ENCODE measurements around the gene PRKAR2B.

Gene PRKAR2B

DNA sequence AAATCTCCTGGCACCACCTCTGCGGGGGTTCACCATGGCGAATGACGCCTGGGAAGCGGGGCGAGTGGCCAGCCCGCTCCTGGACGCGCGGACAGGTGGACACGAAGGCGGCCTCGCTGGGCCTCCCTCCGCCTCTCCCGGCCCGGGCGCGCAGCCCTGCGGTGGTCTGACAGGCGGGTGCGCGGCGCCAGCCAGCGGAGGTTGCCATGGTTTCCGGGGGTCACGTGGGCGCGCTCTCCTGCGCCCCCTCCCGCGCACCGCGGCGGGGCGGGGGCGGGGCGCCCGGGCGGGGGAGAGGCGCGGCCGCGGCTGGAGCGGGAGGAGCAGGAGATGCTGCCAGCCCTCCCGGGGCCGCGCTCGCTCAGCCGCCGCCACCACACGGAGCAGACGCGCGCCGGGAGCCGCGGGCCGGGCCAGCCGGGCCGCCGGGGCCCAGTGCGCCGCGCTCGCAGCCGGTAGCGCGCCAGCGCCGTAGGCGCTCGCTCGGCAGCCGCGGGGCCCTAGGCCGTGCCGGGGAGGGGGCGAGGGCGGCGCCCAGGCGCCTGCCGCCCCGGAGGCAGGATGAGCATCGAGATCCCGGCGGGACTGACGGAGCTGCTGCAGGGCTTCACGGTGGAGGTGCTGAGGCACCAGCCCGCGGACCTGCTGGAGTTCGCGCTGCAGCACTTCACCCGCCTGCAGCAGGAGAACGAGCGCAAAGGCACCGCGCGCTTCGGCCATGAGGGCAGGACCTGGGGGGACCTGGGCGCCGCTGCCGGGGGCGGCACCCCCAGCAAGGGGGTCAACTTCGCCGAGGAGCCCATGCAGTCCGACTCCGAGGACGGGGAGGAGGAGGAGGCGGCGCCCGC, at the start of gene PRKAR2B:
Gene PRKAR2B (plus strand): TSS at position 359 of the 848 bp plus-strand sequence. CDS start 203 bp downstream, at position 562.
- DNase-seq (ENCODE audit: low read depth) = no peak

DNA sequence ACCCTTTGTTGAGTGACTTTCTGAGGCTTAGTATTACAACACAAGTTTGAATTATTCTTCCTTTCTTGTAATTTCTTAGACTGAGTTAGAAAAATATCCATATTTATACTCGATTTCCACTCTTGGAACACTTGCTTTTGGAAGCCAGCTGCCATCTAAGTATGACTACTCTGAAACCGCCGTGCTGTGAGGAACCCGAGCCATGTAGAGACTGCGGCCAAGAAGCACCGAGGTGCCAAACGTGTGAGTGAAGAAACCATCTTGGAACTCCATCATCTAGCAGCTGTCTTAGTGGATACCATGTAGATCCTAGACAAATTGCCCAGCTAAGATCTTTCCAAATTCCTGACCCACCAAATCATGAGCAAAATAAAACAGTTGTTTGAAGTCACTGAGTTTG, 49.7 kb upstream of the PRKAR2B start:
- no peak for DNase-seq (ENCODE audit: low read depth)

DNA sequence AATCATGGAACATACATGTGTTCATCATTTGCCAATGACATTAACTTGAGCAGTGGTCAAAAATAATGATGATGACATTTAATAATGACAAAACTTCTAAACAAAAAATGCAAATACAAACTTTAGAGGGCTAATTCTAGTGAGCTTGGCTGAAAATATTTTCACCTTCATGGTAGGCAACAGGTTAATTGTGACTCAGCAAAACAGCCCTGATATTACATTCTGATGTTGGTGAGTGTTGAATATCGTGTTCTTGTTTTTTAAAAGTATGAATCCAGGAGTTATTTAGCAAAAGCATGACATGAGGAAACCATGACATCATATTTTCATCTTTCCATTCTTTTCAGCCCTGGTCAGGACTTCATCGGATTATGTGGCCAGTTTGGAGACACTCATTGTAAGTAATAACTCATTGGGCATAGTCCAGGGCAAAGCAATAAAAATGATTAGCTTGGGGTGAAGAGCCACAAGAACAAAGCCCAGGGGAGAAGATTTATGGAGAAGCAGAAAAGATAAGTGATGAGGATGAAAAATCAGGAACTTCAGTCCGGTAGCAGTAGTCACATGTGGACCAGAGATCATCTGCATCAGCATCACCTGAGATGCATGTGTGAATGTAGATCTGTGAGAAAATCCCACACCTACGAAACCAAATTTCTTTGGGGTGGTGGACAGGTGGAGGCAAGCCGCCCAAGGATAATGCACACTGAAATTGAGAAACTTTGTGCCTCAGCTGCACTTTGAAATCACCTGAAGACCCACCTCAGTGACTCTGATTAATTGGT, 46.8 kb upstream of the PRKAR2B start:
- DNase-seq (ENCODE audit: low read depth) = no peak

DNA sequence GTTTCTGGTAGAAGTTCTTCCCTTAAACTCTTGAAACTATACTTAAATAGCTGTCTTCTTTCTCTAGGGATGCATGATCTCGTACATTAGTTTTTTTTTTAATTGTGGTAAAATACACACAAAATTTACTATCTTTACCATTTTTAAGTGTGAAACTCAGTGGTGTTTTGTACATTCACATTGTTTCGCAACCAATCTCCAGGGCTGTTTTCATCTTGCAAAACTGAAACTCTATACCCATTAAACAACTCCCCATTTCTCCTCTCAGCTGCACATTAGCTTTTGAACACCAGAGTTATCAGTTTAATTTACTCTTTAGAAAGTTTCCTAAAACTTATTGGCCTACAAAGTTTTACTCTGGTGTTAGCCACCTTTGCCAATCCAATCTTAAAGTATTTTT, 45.5 kb upstream of the PRKAR2B start:
- no peak for DNase-seq (ENCODE audit: low read depth)

DNA sequence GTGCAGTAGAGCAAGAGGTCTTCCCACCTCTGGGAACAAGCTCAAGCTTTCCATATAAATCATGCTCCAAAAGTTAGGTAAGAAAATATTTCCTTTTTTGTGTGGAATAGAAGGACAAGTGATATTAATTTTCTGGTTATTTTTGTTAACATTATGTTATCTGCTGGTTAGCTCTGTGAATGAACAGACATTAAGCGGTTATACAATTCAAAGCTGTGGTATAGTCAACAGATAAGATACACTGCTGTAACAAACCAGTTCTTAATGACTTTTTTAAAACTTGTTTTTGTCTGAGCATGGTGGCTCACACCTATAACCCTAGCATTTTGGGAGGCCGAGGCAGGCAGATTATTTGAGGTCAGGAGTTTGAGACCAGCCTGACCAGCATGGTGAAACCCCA, 43.0 kb upstream of the PRKAR2B start:
- no peak for DNase-seq (ENCODE audit: low read depth)

DNA sequence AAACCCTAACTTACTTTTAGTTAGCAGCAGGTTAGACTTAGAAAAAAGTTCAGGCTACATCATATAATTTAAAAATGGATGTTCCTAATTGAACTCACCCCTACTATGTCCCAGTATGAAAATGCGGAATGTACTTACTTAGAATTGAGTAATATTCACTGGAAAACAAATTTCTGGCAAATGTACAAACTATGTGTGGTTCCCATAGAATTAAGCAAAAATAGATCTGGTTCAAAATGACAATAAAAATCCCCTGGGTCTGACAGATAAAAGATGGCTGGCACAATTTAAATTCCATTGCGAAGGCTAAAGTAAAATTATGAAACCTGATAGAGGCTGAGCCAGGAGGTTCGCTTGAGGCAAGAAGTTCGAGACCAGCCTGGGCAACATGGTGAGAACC, 42.4 kb upstream of the PRKAR2B start:
- DNase-seq (ENCODE audit: low read depth) = no peak

DNA sequence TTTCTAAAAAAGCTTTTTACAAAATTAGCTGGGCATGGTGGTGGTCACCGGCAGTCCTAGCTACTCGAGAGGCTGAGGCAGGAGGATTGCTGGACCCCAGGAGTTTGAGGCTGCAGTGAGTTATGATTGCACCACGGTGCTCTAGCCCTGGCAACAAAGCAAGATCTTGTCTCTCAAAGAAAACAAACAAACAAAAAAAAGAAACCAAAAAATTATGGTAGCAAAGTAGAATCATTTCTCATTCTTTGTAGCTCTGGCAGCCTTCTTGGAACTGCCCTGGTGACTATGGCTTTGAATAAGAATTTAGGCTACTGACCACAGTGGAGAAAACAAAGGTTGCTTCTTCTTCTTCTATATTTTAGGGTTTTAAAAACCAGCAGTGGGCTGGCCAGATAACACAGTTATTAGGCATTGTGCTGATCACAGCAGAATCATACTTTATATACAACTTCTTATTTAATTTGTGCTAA, 41.9 kb upstream of the PRKAR2B start:
- no peak for DNase-seq (ENCODE audit: low read depth)

DNA sequence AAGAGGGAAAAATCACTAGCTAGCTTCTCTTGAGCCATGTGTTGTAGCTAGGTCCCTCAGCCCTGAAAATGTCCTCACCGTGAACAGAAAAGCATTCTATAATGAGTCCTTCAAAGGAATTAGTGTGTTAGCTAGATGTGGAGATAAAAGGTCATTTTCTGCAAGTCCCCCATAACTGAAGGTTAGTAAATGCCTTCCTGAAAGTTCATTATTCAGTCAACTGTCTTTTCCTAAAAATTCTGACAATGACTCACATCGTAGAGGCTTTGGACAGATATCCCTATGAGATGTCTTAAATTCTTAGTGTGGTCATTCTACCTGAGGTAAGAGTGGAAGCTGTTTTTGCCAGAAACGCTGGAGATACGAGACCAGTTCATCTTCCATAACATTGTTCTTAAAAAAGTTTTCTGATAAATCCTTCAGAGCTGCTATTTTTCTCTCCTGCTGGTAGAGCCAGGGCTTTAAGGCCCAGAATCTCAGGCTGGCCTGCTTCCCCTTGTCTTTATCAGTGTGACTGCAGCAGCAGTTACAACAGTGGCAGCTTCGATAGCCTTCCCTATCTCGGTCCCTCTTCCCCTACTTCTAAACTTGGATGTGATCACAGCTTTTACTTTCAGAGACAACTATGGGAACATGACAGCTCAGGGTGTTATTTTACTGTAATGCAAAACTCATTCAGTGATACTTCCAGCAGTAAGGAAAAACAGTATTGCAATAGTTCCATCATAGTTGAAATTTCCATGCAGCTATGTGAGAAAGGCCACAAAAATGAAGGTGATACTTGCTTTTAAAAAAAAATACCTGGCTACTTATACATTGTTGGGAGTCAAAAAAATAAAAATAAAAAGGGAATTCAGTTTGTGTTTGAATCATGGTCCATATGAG, 37.3 kb upstream of the PRKAR2B start:
- no peak for DNase-seq (ENCODE audit: low read depth)

DNA sequence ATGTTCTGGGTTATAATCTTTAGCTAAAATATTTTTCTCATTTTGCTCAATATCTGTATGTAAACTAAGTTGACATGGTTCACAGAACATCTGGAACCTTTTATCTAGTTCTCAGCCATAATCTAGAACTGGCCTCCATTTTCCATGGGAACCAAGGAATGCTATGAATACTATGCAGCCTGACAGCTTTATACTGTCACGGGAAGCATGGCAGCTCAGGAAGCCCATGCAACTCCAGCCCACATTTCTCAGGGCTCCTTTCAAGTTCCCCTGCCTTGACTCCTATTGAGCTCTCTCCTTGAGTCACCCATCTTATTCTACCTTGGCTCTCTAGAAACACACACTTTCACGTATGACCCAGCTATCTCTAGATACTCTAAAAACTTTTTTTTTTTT, 36.6 kb upstream of the PRKAR2B start:
- no peak for DNase-seq (ENCODE audit: low read depth)

DNA sequence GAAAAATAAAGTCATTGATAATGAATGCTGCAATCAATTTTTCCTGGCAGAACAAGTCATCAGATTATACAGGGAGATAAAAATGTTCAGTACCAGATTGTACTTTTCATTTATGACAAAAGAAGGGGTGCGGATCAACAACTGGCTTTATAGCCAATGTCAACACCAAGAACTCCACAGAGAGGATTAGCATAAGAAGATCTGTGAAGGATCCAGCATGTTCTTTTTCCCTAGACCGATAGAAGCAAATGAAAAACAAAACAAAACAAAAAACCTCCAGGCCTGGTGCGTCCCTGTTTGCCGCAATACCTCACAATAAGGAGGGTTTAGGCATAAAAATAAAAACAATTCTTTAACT, 34.7 kb upstream of the PRKAR2B start:
- no peak for DNase-seq (ENCODE audit: low read depth)

DNA sequence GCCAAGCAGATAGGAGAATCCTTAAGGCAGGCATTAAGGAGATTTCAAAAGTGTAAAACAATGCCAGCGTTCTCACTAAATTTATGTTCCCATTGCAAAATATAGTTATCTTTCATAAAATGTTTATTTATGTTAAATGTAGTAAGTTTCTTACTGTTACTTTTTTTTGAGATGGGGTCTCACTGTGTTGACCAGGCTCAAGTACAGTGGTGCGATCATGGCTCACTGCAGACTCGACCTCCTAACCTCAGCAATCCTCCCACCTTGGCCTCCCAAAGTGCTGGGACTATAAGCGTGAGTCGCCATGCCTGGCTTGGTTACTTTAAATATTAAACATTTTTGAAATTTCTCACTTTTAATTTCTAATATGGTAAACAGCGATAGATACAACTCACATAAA, 31.8 kb upstream of the PRKAR2B start:
- DNase-seq (ENCODE audit: low read depth) = no peak

DNA sequence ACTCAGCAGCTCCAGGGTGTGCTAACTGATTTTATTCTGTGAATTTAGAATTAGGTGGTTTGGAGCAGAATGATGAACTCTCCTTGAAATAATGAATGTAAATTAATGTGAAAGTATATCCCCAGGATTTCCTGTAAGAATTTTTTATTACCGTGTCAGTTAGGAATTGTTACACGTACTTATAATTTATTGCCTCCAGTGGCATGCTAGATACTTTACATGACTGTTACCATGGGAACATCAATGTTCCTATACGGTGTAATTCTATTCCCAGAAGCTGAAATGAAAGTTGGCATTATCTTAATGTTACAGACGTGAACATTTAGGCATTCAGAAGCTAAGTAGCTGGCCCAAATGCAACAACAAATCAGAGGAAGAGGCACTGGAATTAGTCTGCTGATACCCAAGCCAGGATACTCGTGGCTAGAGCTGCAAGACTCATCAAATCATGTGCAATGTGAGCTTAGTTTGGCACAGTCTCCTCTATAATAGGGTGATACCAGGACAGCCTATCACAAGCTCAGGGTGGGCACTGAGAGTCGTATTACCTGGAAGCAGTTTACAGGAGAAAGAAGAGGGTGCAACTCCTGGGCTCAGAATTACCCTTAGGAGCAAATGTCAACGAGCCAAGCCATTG, 30.0 kb upstream of the PRKAR2B start:
- no peak for DNase-seq (ENCODE audit: low read depth)

DNA sequence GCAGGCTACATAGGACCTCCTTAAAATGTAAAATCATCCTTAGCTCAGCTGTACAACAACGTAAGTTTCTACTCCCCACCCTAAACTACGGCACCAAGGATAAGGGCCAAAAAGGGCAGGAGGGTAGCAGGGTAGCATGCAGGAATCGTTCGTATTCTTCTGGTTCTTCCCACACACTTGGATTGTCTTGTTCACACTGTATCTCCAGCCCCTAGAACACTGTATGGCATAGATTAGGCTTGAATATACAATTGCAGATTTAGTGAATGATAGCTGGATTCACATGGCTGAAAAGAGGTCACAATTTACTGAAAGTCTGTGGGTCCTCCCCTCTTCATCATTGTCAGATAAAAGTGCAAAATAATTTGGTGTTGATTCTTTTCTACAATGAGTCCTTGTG, 28.2 kb upstream of the PRKAR2B start:
- DNase-seq (ENCODE audit: low read depth) = no peak

DNA sequence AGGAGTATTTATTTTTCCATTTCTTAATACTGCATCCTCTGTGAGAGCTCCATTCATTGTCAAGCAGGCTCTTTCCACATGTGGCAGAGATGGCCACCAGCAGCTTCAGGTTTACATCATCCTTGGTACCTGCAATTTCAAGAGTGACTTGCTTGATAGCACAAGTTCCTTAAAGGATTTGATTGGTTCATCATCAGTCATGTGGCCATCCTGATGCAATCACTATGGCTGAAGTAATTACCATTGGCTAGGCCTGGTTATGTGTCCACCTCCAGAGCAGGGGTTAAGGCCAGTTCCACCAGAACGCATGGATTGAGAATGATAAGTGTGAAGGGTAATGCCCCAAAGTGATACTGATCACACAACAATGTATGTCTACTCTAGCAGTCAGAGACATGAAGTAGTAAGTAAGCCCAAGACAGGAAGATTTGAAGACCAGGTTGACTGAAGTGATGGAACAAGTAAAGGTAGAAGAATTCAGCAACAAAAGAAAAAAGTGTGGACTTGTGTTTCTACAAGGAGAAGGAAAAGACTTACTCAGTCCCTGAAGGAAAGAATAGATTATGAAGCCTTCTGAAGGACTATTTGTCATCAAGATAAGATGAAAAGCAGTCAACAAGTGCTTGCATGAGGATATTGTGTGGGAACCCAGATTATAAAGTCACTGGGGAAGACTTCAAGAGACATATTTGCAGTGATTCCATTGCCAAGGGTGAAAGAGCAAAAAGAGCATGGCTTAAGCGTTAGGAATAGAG, 26.4 kb upstream of the PRKAR2B start:
- no peak for DNase-seq (ENCODE audit: low read depth)

DNA sequence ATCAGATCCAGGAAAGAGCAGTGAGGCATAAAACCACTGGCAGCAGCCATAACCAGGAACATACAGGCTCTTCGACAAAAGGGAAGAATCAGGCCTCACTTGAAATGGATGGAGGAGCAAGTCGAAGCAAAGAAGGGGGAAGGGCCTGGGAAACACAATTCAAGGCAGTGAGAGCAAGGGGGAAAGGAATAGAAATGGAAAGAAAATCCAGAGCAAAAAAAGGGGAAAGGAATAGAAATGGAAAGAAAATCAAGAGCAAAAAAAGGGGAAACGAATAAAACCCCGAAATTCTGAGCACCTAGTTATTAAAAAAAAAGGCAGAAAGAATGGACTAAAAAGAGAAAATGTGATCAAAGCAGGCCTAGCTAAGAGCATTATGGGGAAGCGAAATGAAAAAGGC, 24.1 kb upstream of the PRKAR2B start:
- DNase-seq (ENCODE audit: low read depth) = no peak

DNA sequence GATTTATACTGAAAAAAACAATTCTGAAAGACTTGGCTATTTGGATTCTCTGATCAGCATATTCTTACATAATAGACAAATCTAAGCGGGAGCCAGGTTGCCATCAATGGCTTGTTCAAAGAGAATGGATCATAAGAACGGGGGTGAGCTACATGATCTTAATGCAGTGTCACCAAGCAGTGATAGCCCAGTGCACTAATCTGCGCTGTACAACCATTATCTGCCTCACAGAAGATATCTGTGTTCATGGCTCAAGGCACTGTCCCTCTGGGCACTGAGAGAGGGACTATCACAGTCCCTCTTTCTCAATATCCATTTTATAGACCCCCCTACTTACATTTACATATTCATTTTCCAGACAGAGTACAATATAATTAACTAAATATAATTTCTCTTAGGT, 22.9 kb upstream of the PRKAR2B start:
- DNase-seq (ENCODE audit: low read depth) = no peak

DNA sequence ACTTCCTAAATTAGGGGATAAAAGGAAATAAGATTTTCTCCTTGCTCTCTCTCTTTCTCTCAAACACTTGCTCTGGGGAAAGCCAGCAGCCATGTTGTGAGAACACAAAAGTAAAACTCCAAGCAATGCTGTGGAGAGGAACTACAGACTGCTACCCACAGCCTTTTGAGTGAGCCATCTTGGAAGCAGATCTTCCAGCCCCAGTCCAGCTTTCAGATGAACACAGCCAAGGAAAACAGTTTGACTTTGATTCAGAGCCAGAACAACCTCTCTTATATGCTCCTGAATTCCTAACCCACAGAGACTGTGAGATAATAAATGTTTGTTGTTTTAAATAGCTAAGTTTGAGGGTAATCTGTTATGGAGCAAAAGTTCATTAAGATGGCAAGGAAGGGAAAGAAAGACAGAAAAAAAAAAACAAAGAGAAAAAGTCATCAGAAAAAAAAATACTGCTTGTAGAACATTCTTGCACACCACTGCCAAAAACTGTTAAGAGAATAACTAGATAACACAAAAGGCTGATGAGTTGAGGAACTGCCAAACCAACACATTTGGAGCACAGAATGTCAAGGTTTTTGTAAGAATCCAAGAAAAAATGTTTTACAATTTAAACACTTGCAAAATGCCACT, 20.9 kb upstream of the PRKAR2B start:
- DNase-seq (ENCODE audit: low read depth) = no peak

DNA sequence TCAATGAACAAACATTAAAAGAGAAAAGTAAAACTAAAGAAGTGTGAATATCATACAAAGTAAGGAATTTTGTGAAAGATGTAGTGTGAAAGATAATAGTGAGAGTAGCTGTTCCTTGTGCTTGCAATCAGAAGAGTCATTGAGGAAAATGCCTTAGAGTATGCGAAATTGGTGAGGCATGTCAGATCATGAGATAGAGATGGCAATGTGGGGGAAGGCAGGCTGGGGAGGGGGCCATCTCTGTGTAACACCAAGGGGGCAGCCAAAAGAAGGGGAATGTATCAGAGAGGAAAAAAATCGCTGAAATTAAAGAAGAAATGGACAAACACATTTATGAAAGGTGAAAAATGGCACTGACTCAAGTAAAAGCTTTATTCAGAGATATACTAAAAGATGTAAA, 19.6 kb upstream of the PRKAR2B start:
- DNase-seq (ENCODE audit: low read depth) = no peak

DNA sequence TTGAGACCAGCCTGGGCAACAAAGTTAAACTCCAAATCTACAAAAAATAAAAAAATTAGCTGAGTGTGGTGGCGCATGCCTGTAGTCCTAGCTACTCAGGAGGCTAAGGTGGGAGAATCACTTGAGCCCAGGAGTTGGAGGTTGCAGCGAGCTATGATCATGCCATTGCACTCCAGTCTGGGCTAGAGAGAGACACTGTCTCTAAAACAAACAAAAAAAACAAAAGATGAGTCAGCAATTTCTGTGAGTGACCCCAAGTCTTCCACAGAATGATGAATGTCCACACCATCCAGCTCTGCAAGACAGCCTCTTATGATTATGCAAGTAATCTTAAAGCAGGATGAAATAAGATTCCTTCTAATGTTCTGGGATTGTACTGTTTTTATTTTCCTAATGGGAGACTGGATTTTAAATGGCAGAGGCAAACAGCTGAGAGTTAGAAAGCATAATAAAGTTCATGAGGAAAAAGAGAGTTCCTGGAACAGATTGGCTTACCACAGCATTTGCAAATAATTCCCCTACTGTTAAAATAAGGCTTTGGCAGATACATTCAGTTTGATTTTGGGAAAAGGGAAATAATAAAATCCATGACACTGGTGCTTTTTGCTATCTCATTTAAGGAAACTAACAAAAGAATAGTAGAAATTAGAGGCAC, 18.9 kb upstream of the PRKAR2B start:
- DNase-seq (ENCODE audit: low read depth) = no peak

DNA sequence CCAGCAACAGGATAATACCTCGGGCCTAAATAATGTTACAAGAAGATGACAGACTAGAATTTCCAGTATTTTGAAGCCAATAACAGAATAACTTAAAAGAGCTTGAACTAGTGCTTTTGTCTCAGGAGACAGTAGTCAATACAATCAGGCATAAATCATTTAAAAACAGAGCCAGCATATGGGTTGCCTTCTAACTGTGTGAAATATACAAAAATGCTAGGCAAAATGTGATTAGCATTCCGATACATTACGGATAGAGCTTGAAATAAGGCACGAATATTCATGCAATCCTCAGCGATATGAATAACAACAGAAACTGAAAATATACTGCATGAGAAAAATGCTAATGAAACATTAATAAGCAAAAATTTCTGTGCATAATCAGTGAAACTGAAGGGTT, 18.3 kb upstream of the PRKAR2B start:
- DNase-seq (ENCODE audit: low read depth) = no peak

Data from HS-27A (cell line).